Kidney (tissue), 14 donors: Measurements from ENCODE around the gene ATAD3A. TPM values are rescaled to one million over a fixed set of nuclear protein-coding genes. Genes with fewer than 3 reads are reported as not detected.

Experiments used
- DNase-seq, 5 donors: peaks; one replicate each; pipeline ENCODE4 v3.0.0-alpha.2; 2013 to 2020
- FAIRE-seq: peaks from 2 replicates; lab custom pipeline; 2012; peaks lifted over from hg19 to GRCh38; lab: Jason Lieb, UNC
- H3K27ac ChIP-seq, 2 donors: one replicate each; pipeline ENCODE4 v1.7.0; 2013; ENCODE audit warnings: low read depth in 2 of 2, low read length in 2 of 2, inconsistent platforms in 1 of 2
- H3K27me3 ChIP-seq: one replicate; pipeline ENCODE4 v1.7.1; 2013; ENCODE audit warnings: low read length, inconsistent platforms; ENCODE audit not compliant: control insufficient read depth, insufficient read depth
- H3K36me3 ChIP-seq, 3 donors: one replicate each; pipeline versions ENCODE4 v1.7.0 to v1.7.1; 2013; ENCODE audit warnings: low read length in 3 of 3, control low read depth in 1 of 3, inconsistent platforms in 1 of 3; ENCODE audit not compliant: insufficient read depth in 3 of 3, control insufficient read depth in 2 of 3
- H3K4me1 ChIP-seq, 3 donors: one replicate each; pipeline versions ENCODE4 v1.7.0 to v1.7.1; 2013; ENCODE audit warnings: low read length in 3 of 3, inconsistent platforms in 1 of 3, low read depth in 1 of 3; ENCODE audit not compliant: control insufficient read depth in 2 of 3, insufficient read depth in 2 of 3
- H3K4me3 ChIP-seq, 3 donors: one replicate each; pipeline versions ENCODE4 v1.7.0 to v1.8.1; 2013; ENCODE audit warnings: low read length in 3 of 3, control low read depth in 1 of 3, inconsistent platforms in 1 of 3
- H3K9ac ChIP-seq, 3 donors: one replicate each; pipeline versions ENCODE4 v1.7.0 to v1.7.1; 2013; ENCODE audit warnings: low read length in 3 of 3, control low read depth in 1 of 3, inconsistent platforms in 1 of 3
- H3K9me3 ChIP-seq, 3 donors: one replicate each; pipeline versions ENCODE4 v1.7.0 to v1.7.1; 2013; ENCODE audit warnings: low read length in 3 of 3, control low read depth in 1 of 3, inconsistent platforms in 1 of 3; ENCODE audit not compliant: control insufficient read depth in 2 of 3, insufficient read depth in 1 of 3
- CTCF ChIP-seq: IDR thresholded peaks from 3 replicates; pipeline ENCODE4 v1.5.1; 2012; ENCODE audit warnings: mild to moderate bottlenecking, moderate library complexity, borderline replicate concordance; ENCODE audit not compliant: insufficient read depth; ENCODE audit errors: extremely low read depth
- intact Hi-C: fragments of 100-400 bp; cut with DNase I; formaldehyde crosslinking; loops from one replicate; pipeline ENCODE4 v1.11.1; 2022
- polyA plus RNA-seq: library from polyadenylated mRNA; stranded (reverse); fragments of 350-450 nt; fragmentation: Illumina TruSeq; extraction: RNeasy Lipid Tissue Mini Kit (QIAGEN cat#74804); gene quantifications from one replicate; pipeline ENCODE4 v1.2.3, GENCODE V29; 2014; ENCODE audit warnings: low read depth, low replicate concordance; ENCODE audit not compliant: insufficient read depth
- total RNA-seq: library from RNA; stranded (reverse); fragmentation: NEBNext Ultra II Directional; extraction: Animal tissue kit (Norgen Biotek cat#: 25700); gene quantifications from one replicate; pipeline ENCODE4 v1.2.1, GENCODE V29; 2021
- donor health status: control.
- donor health status: control.
- donor health status: control.
- donor health status: control.
- donor health status: control.
- donor health status: DM: yes; HTN: yes; CAD: no.
- donor health status: Normal renal cell carcinoma (clear cell type).

The ATAD3A gene
- total and polyA plus RNA-seq, 2 donors from 2014 or later = 17.5 to 19.1 TPM

- H3K4me3 ChIP-seq = no peak overlapping the region
- no peaks in the 10 kb centered on the region for H3K4me1 ChIP-seq
- H3K36me3 ChIP-seq = peaks cover 0 to 5% (median 0%) of the 10 kb centered on the region in 3 donors
- no peak for DNase-seq
- TF ChIP-seq CTCF = no peak
- no peak overlapping the region for H3K27ac ChIP-seq
- no peaks in the 10 kb centered on the region for H3K27me3 ChIP-seq
- no peak for FAIRE-seq
- intact Hi-C loops = no loop called here
- peaks cover 0 to 3% (median 0%) of the 10 kb centered on the region in 3 donors for H3K9me3 ChIP-seq
- H3K9ac ChIP-seq = no peak overlapping the region
Observed at GRCh38 chr1:1527092-1527816, 15.3 kb downstream of the ATAD3A start.

GRCh38 chr1:1528301-1529267 is 16.6 kb downstream of the ATAD3A start:
- Histone ChIP-seq H3K36me3 (peaks cover 0 to 5% (median 0%) of the 10 kb centered on the region in 3 donors), H3K9ac (no peak overlapping the region), H3K27me3 (no peaks in the 10 kb centered on the region), H3K9me3 (peaks cover 0 to 3% (median 0%) of the 10 kb centered on the region in 3 donors), H3K4me1 (no peaks in the 10 kb centered on the region), H3K27ac (no peak overlapping the region), H3K4me3 (no peak overlapping the region)
- DNase-seq (no peak), FAIRE-seq (no peak)
- no peak for TF ChIP-seq CTCF
- intact Hi-C loops = no loop called here

GRCh38 chr1:1529321-1529720 is 17.4 kb downstream of the ATAD3A start:
- no peak overlapping the region for H3K4me3 ChIP-seq
- no peak for TF ChIP-seq CTCF
- intact Hi-C loops = no loop called here

More at GRCh38 chr1:1529321-1529720, 17.4 kb downstream of the ATAD3A start:
- Histone ChIP-seq H3K9me3 (peaks cover 0 to 3% (median 0%) of the 10 kb centered on the region in 3 donors), H3K27me3 (no peaks in the 10 kb centered on the region), H3K36me3 (peaks cover 0 to 5% (median 0%) of the 10 kb centered on the region in 3 donors), H3K27ac (no peak overlapping the region), H3K4me1 (no peaks in the 10 kb centered on the region), H3K9ac (no peak overlapping the region)
- DNase-seq = no peak
- FAIRE-seq = no peak
